Measurements from ENCODE around the gene GPRC5C. TPM values are rescaled to one million over a fixed set of nuclear protein-coding genes. Genes with fewer than 3 reads are reported as not detected.

GPRC5C gene
- total RNA-seq, 4 donors from 2014 or later, result 61.1 to 173 (median 107) TPM

DNA sequence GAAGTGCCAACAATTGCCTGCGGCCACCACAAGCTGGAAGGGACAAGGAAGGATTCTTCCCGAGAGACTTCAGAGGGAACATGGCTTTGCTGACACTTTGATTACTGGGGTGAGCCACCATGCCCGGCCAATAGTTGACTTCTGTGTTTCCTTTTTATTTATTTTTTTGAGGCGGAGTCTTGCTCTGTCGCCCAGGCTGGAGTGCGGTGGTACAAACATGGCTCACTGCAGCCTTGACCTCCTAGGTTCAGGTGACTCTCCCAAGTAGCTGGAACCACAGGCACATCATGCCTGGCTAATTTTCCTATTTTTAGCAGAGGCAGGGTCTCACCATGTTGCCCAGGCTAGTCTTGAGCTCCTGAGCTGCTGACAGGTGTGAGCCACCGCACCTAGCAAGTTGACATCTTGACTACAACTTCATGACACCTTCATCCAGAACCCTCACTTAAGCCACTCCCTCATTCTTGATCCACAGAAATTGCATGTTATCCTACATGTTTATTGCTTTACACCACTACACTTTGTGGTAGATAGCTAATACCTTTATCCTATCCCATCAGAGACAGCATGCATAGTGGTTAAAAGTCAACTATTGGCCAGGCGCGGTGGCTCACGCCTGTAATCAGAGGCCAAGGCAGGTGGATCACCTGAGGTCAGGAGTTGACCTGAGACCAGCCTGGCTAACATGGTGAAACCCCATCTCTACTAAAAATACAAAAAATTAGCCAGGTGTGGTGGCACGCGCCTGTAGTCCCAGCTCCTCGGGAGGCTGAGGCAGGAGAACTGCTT lies 16.1 kb upstream of the GPRC5C start:
- peak overlapping the region in 2 of 4 donors; percentile 73 to 87 for H3K27ac ChIP-seq
- H3K9me3 ChIP-seq, result no peaks in the 10 kb centered on the region
- no peaks in the 10 kb centered on the region for H3K36me3 ChIP-seq
- peak overlapping the region in 1 of 4 donors; percentile 37 for H3K4me3 ChIP-seq
- TF ChIP-seq POLR2A (IDR thresholded peaks at IDR 0.05), result peak in 1 of 2 donors; percentile 19
- TF ChIP-seq, protein P1, sequence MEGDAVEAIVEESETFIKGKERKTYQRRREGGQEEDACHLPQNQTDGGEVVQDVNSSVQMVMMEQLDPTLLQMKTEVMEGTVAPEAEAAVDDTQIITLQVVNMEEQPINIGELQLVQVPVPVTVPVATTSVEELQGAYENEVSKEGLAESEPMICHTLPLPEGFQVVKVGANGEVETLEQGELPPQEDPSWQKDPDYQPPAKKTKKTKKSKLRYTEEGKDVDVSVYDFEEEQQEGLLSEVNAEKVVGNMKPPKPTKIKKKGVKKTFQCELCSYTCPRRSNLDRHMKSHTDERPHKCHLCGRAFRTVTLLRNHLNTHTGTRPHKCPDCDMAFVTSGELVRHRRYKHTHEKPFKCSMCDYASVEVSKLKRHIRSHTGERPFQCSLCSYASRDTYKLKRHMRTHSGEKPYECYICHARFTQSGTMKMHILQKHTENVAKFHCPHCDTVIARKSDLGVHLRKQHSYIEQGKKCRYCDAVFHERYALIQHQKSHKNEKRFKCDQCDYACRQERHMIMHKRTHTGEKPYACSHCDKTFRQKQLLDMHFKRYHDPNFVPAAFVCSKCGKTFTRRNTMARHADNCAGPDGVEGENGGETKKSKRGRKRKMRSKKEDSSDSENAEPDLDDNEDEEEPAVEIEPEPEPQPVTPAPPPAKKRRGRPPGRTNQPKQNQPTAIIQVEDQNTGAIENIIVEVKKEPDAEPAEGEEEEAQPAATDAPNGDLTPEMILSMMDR (IDR thresholded peaks at IDR 0.05), result no peak
- H3K27me3 ChIP-seq, result no peaks in the 10 kb centered on the region
- H3K4me1 ChIP-seq, result peaks cover 0 to 20% (median 2%) of the 10 kb centered on the region in 4 donors
- DNase-seq, result peak in 2 of 3 donors; percentile 74 to 80

GRCh38 chr17:74417178-74418045 lies 14.5 kb upstream of the GPRC5C start:
- Histone ChIP-seq H3K27me3 (no peaks in the 10 kb centered on the region), H3K27ac (peak overlapping the region in 3 of 4 donors; percentile 9 to 87 (median 73)), H3K9me3 (no peaks in the 10 kb centered on the region), H3K4me3 (peak overlapping the region in 2 of 4 donors; percentile 29 to 37), H3K4me1 (peaks cover 0 to 20% (median 2%) of the 10 kb centered on the region in 4 donors), H3K36me3 (no peaks in the 10 kb centered on the region)
- peak in 2 of 3 donors; percentile 69 to 78 for DNase-seq
- TF ChIP-seq POLR2A (IDR thresholded peaks at IDR 0.05), result peak in 1 of 2 donors; percentile 29
- TF ChIP-seq, protein P1 (IDR thresholded peaks at IDR 0.05), result no peak

- no peak overlapping the region for H3K4me3 ChIP-seq
- no peaks in the 10 kb centered on the region for H3K36me3 ChIP-seq
- TF ChIP-seq POLR2A (IDR thresholded peaks at IDR 0.05), result no peak
- TF ChIP-seq, protein P1 (IDR thresholded peaks at IDR 0.05), result peak in 1 of 6 experiments; percentile 6
- H3K4me1 ChIP-seq, result peaks cover 0 to 26% (median 2%) of the 10 kb centered on the region in 4 donors
- peak overlapping the region in 3 of 4 donors; percentile 43 to 88 (median 46) for H3K27ac ChIP-seq
- DNase-seq, result peak in 1 of 3 donors; percentile 76
- no peaks in the 10 kb centered on the region for H3K27me3 ChIP-seq
- no peaks in the 10 kb centered on the region for H3K9me3 ChIP-seq
These were observed 11.9 kb upstream of the GPRC5C start for GRCh38 chr17:74419928-74420411.

GRCh38 chr17:74424117-74424516 lies 7.8 kb upstream of the GPRC5C start:
- Histone ChIP-seq H3K36me3 (no peaks in the 10 kb centered on the region), H3K27me3 (no peaks in the 10 kb centered on the region), H3K27ac (no peak overlapping the region), H3K4me3 (no peak overlapping the region), H3K9me3 (no peaks in the 10 kb centered on the region), H3K4me1 (peaks cover 0 to 32% (median 7%) of the 10 kb centered on the region in 4 donors)
- no peak for TF ChIP-seq POLR2A (IDR thresholded peaks at IDR 0.05)
- TF ChIP-seq, protein P1 (IDR thresholded peaks at IDR 0.05), result no peak
- no peak for DNase-seq

DNA sequence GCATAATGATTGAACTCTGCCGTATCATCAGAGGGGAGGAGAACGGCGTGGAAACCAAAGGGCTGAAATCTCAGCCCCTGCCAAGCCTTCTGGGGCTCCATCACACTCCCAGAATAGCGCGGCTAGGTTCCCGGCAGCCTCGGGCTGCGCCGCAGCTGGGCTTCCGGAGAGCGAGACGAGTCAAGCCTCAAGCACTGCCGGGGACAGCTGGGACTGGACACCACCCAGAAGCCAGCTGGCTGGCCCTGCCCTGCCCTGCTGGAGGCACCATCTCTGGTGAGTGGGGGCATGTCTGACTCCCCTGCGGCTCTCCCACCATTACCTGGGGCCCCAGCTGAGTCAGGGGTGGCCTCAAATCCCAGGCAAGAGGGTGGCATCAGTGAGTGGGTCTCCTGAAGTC lies 7.2 kb upstream of the GPRC5C start:
- H3K9me3 ChIP-seq, result no peaks in the 10 kb centered on the region
- H3K27ac ChIP-seq, result peak overlapping the region in 1 of 4 donors; percentile 19
- H3K27me3 ChIP-seq, result no peaks in the 10 kb centered on the region
- TF ChIP-seq POLR2A (IDR thresholded peaks at IDR 0.05), result no peak
- TF ChIP-seq, protein P1 (IDR thresholded peaks at IDR 0.05), result no peak
- H3K4me3 ChIP-seq, result no peak overlapping the region
- no peaks in the 10 kb centered on the region for H3K36me3 ChIP-seq
- H3K4me1 ChIP-seq, result peaks cover 0 to 35% (median 7%) of the 10 kb centered on the region in 4 donors
- no peak for DNase-seq
